BLaER1 (cell line): ENCODE results near the gene GP9.
A peak's percentile ranks its signal among the peaks of the same experiment; 100 is the strongest.
"Not testable (repeated sequence)": the region's sequence is repeated elsewhere in the genome, so short reads cannot be mapped to it uniquely, and the experiment has no call there.

ENCODE experiments used
- H3K27ac ChIP-seq: shearing (Covaris generic); formaldehyde crosslinking; 2 replicates; pipeline ENCODE4 v1.8.1; 2022
- H3K27me3 ChIP-seq: shearing (Covaris generic); formaldehyde crosslinking; 2 replicates; pipeline ENCODE4 v1.8.1; 2022
- H3K36me3 ChIP-seq: shearing (Covaris generic); formaldehyde crosslinking; 2 replicates; pipeline ENCODE4 v1.8.1; 2022
- H3K4me1 ChIP-seq: shearing (Covaris generic); formaldehyde crosslinking; 2 replicates; pipeline ENCODE4 v1.8.1; 2022
- H3K4me2 ChIP-seq: shearing (Covaris generic); formaldehyde crosslinking; 2 replicates; pipeline ENCODE4 v1.8.1; 2022
- H3K4me3 ChIP-seq: shearing (Covaris generic); formaldehyde crosslinking; 2 replicates; pipeline ENCODE4 v1.8.1; 2022
- H3K9ac ChIP-seq: shearing (Covaris generic); formaldehyde crosslinking; 2 replicates; pipeline ENCODE4 v1.8.1; 2022
- H3K9me3 ChIP-seq: shearing (Covaris generic); formaldehyde crosslinking; 2 replicates; pipeline ENCODE4 v1.8.1; 2022
- H4K20me1 ChIP-seq: shearing (Covaris generic); formaldehyde crosslinking; 2 replicates; pipeline ENCODE4 v1.8.1; 2022
- Cebpa-rat ChIP-seq: shearing (Covaris generic); IDR thresholded peaks from 2 replicates; pipeline ENCODE4 v1.8.1; 2022

The GP9 gene

DNA sequence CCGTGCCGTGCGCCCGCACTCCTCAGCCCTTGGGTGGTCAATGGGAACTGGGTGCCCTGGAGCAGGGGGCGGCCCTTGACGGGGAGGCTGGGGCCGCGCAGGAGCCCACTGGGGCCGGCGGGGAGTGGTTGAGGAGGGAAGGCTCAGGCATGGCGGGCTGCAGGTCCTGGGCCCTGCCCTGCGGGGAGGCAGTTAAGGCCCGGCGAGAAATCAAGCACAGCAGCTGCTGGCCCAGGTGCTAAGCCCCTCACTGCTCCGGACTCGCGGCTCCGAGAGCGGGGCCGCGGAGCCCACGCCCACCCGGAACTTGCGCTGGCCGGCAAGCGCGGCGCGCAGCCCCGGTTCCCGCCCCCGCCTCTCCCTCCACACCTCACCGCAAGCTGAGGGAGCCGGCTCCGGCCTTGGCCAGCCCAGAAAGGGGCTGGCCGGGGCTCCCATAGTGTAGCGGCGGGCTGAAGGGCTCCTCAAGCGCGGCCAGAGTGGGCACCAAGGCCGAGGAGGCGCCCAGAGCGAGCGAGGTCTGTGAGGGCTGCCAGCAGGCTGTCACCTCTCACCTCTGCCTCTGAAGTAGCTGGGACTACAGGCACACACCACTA, 7.8 kb downstream of the GP9 start:
- TF ChIP-seq Cebpa-rat: no peak
- peaks cover 85% of the 10 kb centered on the region for H3K4me1 ChIP-seq
- peak overlapping the region; percentile 97 for H3K4me2 ChIP-seq
- H3K9ac ChIP-seq: peak overlapping the region; percentile 44
- H3K27ac ChIP-seq: peak overlapping the region; percentile 85
- H3K27me3 ChIP-seq: no peaks in the 10 kb centered on the region
- no peaks in the 10 kb centered on the region for H4K20me1 ChIP-seq
- H3K4me3 ChIP-seq: peak overlapping the region; percentile 56
- H3K36me3 ChIP-seq: 0 out of 2 replicates have a peak, but pooled peaks cover 4% of the 10 kb centered on the region
- H3K9me3 ChIP-seq: peaks cover 8% of the 10 kb centered on the region; the same call in 1 of the 2 replicates

- peaks cover 74% of the 10 kb centered on the region for H3K4me1 ChIP-seq
- peak overlapping the region; percentile 53 for H3K9ac ChIP-seq
Measured at GRCh38 chr3:129069313-129070085, 8.9 kb downstream of the GP9 start.

DNA sequence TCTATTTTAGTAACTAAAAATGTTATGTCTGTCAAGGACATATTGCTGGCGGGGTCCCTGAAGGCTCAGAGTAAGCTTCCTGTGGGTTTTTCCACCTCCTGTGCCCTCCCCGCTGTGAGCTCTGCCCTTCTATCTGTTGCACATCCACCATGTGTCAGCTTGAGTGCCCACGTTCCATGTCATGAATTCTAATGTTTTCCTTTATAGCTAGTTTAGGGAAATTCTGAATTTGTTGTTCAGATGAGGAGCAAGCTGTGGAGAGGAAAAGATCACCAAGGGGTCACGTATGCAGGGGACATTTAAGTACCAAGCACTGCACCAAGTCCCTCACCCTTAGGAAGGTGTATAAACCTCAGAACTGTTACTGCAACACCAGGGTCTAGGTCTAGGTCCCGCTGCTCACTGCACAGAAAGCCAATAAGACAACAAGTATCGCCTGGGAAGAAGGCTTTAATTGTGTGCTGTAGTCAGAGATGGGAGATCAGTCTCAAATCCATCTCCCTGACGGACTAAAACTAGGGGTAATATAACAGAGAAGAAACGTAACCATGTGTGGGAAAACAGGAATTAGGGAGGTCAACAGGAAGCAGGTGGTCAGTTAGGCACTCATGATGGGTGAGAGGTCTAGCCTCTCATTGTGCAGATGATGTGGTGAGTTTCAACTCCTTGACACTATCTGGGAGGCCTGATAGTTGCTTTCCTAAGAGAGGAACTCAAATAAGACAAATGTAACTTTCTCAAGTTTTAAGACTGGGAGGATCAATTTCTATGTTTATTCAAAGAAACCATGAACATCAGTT, 9.7 kb downstream of the GP9 start:
- H3K4me3 ChIP-seq: peak overlapping the region; percentile 31
- peak overlapping the region; percentile 53 for H3K9ac ChIP-seq
- H3K4me1 ChIP-seq: peaks cover 66% of the 10 kb centered on the region
- 0 out of 2 replicates have a peak, but pooled peaks cover 4% of the 10 kb centered on the region for H3K36me3 ChIP-seq
- H3K9me3 ChIP-seq: peaks cover 8% of the 10 kb centered on the region; the same call in 1 of the 2 replicates
- peak overlapping the region; percentile 97 for H3K4me2 ChIP-seq
- H3K27me3 ChIP-seq: no peaks in the 10 kb centered on the region
- H3K27ac ChIP-seq: peak overlapping the region; percentile 82
- no peak for TF ChIP-seq Cebpa-rat
- H4K20me1 ChIP-seq: no peaks in the 10 kb centered on the region

More at GRCh38 chr3:129069313-129070085, 8.9 kb downstream of the GP9 start:
- Histone ChIP-seq H3K4me3 (peak overlapping the region; percentile 31), H3K4me2 (peak overlapping the region; percentile 97), H3K27ac (peak overlapping the region; percentile 85)
- H3K27me3 ChIP-seq, H3K36me3 ChIP-seq, H4K20me1 ChIP-seq, H3K9me3 ChIP-seq: not testable (repeated sequence)

DNA sequence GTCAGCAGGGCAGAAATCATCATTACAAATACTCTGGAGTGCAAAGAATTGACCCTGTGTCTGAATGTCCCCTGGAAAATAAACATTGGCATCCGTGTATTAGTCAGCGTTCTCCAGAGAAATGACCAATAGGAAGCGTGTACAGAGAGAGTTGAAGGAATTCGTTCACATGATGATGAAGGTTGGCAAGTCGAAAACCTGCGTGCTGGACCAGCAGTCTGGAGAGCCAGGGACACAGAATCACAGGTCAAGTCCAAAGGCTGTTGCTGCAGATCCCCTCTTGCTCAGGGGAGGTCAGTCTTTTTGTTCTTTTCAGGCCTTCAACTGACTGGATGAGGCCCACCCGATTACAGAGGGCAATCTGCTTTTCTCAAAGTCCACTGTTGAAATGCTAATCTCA, 16.6 kb downstream of the GP9 start:
- H3K4me3 ChIP-seq: no peak overlapping the region
- TF ChIP-seq Cebpa-rat: no peak
- H3K4me2 ChIP-seq: no peak overlapping the region
- no peak overlapping the region for H3K9ac ChIP-seq
- H3K4me1 ChIP-seq: no peaks in the 10 kb centered on the region; the same call in 1 of the 2 replicates
- H4K20me1 ChIP-seq: no peaks in the 10 kb centered on the region
- H3K27ac ChIP-seq: no peak overlapping the region
- 0 out of 2 replicates have a peak, but pooled peaks cover 4% of the 10 kb centered on the region for H3K36me3 ChIP-seq
- H3K27me3 ChIP-seq: no peaks in the 10 kb centered on the region
- H3K9me3 ChIP-seq: no peaks in the 10 kb centered on the region

DNA sequence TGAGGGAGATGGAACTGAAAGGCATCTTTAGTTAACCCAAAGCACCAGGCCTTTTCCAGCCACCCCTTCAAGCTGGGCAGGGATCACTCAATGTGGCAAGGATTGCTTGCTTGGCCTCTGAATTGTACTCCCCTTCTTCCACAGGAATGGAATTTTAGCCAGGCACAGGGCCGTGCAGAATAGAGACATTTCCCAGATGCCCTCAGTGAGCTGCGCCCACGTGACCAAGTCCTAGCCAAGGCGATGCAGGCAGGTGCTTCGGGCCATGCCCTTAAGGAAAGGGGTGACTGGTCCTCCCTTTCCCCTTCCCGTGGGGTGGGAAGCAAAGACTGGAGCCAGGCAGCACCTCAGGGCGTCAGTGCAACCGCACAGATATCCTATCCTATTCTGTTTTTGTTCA, 17.9 kb downstream of the GP9 start:
- H3K27ac ChIP-seq: no peak overlapping the region
- H3K36me3 ChIP-seq: no peaks in the 10 kb centered on the region

GRCh38 chr3:129081503-129081902, 20.9 kb downstream of the GP9 start:
- Histone ChIP-seq H3K9ac (no peak overlapping the region), H3K4me3 (no peak overlapping the region), H3K36me3 (0 out of 2 replicates have a peak, but pooled peaks cover under 1% of the 10 kb centered on the region), H3K27ac (peak overlapping the region; percentile 44; the same call in 1 of the 2 replicates), H3K4me2 (no peak overlapping the region), H3K9me3 (no peaks in the 10 kb centered on the region), H3K27me3 (no peaks in the 10 kb centered on the region), H4K20me1 (no peaks in the 10 kb centered on the region), H3K4me1 (peaks cover 17% of the 10 kb centered on the region)
- TF ChIP-seq Cebpa-rat: no peak

More for the DNA sequence above, 17.9 kb downstream of the GP9 start:
- no peaks in the 10 kb centered on the region for H3K9me3 ChIP-seq
- no peak for TF ChIP-seq Cebpa-rat
- no peak overlapping the region for H3K4me3 ChIP-seq
- no peak overlapping the region for H3K4me2 ChIP-seq
- no peaks in the 10 kb centered on the region for H3K27me3 ChIP-seq
- no peaks in the 10 kb centered on the region for H4K20me1 ChIP-seq
- no peaks in the 10 kb centered on the region; the same call in 1 of the 2 replicates for H3K4me1 ChIP-seq
- no peak overlapping the region for H3K9ac ChIP-seq

DNA sequence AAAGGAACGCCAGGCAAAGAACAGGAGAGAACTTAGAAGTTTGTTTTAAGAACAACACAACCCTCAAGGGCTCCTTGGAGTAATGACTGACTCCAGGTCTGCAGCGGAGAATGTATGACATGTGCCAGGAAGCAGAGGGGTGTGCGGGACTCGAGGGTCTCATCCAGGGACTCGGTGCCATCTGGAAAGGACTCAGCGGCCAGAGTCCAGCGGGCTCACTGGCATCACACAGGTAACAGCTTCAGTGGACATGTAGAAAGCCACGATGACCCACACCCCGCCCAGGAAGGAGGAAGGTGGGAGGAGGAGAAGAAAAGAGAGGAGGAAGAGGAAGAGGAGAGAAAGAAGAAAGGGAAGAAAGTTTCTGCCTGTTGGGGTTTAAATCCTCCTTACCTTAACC, 21.4 kb downstream of the GP9 start:
- Histone ChIP-seq H3K36me3 (peaks cover 6% of the 10 kb centered on the region; the same call in 1 of the 2 replicates), H3K27me3 (no peaks in the 10 kb centered on the region), H3K4me1 (peaks cover 17% of the 10 kb centered on the region), H4K20me1 (no peaks in the 10 kb centered on the region), H3K27ac (peak overlapping the region; percentile 44; the same call in 1 of the 2 replicates), H3K9ac (no peak overlapping the region), H3K4me2 (no peak overlapping the region), H3K9me3 (no peaks in the 10 kb centered on the region), H3K4me3 (no peak overlapping the region)
- TF ChIP-seq Cebpa-rat: no peak

- Histone ChIP-seq H4K20me1 (no peaks in the 10 kb centered on the region), H3K9me3 (no peaks in the 10 kb centered on the region), H3K4me2 (no peak overlapping the region), H3K4me1 (peaks cover 17% of the 10 kb centered on the region), H3K9ac (no peak overlapping the region), H3K27me3 (no peaks in the 10 kb centered on the region), H3K4me3 (no peak overlapping the region), H3K36me3 (peaks cover 9% of the 10 kb centered on the region; the same call in 1 of the 2 replicates), H3K27ac (no peak overlapping the region)
- no peak for TF ChIP-seq Cebpa-rat
Measured at GRCh38 chr3:129084501-129084900, 23.9 kb downstream of the GP9 start.

- no peak overlapping the region for H3K4me3 ChIP-seq
- TF ChIP-seq Cebpa-rat: no peak
- no peak overlapping the region for H3K4me2 ChIP-seq
- H3K4me1 ChIP-seq: peaks cover 17% of the 10 kb centered on the region
- no peaks in the 10 kb centered on the region for H4K20me1 ChIP-seq
- no peak overlapping the region for H3K27ac ChIP-seq
- peaks cover 9% of the 10 kb centered on the region; the same call in 1 of the 2 replicates for H3K36me3 ChIP-seq
- H3K9ac ChIP-seq: no peak overlapping the region
- H3K27me3 ChIP-seq: no peaks in the 10 kb centered on the region
- H3K9me3 ChIP-seq: no peaks in the 10 kb centered on the region
Measured at GRCh38 chr3:129085165-129085715, 24.7 kb downstream of the GP9 start.
